NB4 (cell line): ENCODE measurements around the gene SSBP3.
"Not testable (repeated sequence)": the region's sequence is repeated elsewhere in the genome, so short reads cannot be mapped to it uniquely, and the experiment has no call there.

ENCODE experiments used
- DNase-seq: peaks from one replicate; pipeline ENCODE4 v3.0.0; 2010; ENCODE audit warnings: low read depth
- H3K4me3 ChIP-seq: one replicate; pipeline ENCODE4 v1.5.1; 2011; ENCODE audit warnings: mild to moderate bottlenecking, low read depth, low read length, moderate library complexity
- CTCF ChIP-seq: IDR thresholded peaks from one replicate; pipeline ENCODE4 v1.5.1; 2012; ENCODE audit warnings: low read depth, low read length
- MAX ChIP-seq: IDR thresholded peaks from 2 replicates; pipeline ENCODE4 v1.6.1; 2011; ENCODE audit warnings: low read depth, low read length
- MYC ChIP-seq: IDR thresholded peaks from 2 replicates; pipeline ENCODE4 v1.6.1; 2011; ENCODE audit warnings: low read depth, low read length
- POLR2A ChIP-seq: IDR thresholded peaks from 2 replicates; pipeline ENCODE4 v1.6.1; 2011; ENCODE audit warnings: mild to moderate bottlenecking; ENCODE audit not compliant: insufficient read length; ENCODE audit errors: extremely low read depth

The SSBP3 gene

GRCh38 chr1:54237586-54237985 is 168.6 kb downstream of the SSBP3 start:
- no peak overlapping the region for H3K4me3 ChIP-seq
- no peak for DNase-seq
- no peak for TF ChIP-seq MAX
- TF ChIP-seq CTCF: no peak
- no peak for TF ChIP-seq POLR2A
- no peak for TF ChIP-seq MYC

- no peak for DNase-seq
- H3K4me3 ChIP-seq: no peak overlapping the region
- TF ChIP-seq POLR2A (no peak), MAX (no peak), CTCF (no peak), MYC (no peak)
These were observed 171.9 kb downstream of the SSBP3 start for GRCh38 chr1:54234284-54234683.

- not testable (repeated sequence) for H3K4me3 ChIP-seq, DNase-seq
These were observed 173.0 kb downstream of the SSBP3 start for GRCh38 chr1:54233196-54233595.

- peak; percentile 59 for DNase-seq
- no peak for TF ChIP-seq POLR2A
- no peak for TF ChIP-seq MAX
- no peak for TF ChIP-seq CTCF
- TF ChIP-seq MYC: no peak
- H3K4me3 ChIP-seq: no peak overlapping the region
These were observed 175.5 kb downstream of the SSBP3 start for GRCh38 chr1:54230507-54231339.

- no peak overlapping the region for H3K4me3 ChIP-seq
- TF ChIP-seq MYC: no peak
- no peak for TF ChIP-seq CTCF
- TF ChIP-seq MAX: no peak
- no peak for TF ChIP-seq POLR2A
- DNase-seq: peak; percentile 46
These were observed 176.8 kb downstream of the SSBP3 start for GRCh38 chr1:54229281-54229891.

GRCh38 chr1:54228638-54229079 is 177.5 kb downstream of the SSBP3 start:
- no peak overlapping the region for H3K4me3 ChIP-seq
- TF ChIP-seq POLR2A (no peak), CTCF (no peak), MYC (no peak), MAX (no peak)
- DNase-seq: no peak
